Astrocyte (in vitro differentiated cells and primary cell): ENCODE measurements around the gene SSBP2. TPM values are rescaled to one million over a fixed set of nuclear protein-coding genes. Genes with fewer than 3 reads are reported as not detected.

Experiments
- DNase-seq: peaks from one replicate; pipeline ENCODE4 v3.0.0-alpha.2; 2010; ENCODE audit warnings: low read depth
- FAIRE-seq: peaks from 2 replicates; lab custom pipeline; 2011; peaks lifted over from hg19 to GRCh38; lab: Jason Lieb, UNC
- H2AFZ ChIP-seq: 2 replicates; pipeline ENCODE4 v1.6.0; 2012; ENCODE audit warnings: low read depth, low read length, inconsistent platforms
- H3K27ac ChIP-seq: 2 replicates; pipeline ENCODE4 v1.5.1; 2011; ENCODE audit warnings: low read depth, low read length, inconsistent platforms
- H3K27me3 ChIP-seq: 2 replicates; pipeline ENCODE4 v1.6.0; 2011; ENCODE audit warnings: low read length, inconsistent platforms; ENCODE audit not compliant: insufficient read depth
- H3K36me3 ChIP-seq: 2 replicates; pipeline ENCODE4 v1.5.1; 2011; ENCODE audit warnings: low read length, inconsistent platforms; ENCODE audit not compliant: insufficient read depth
- H3K4me1 ChIP-seq: 2 replicates; pipeline ENCODE4 v1.5.1; 2011; ENCODE audit warnings: low read length, inconsistent platforms; ENCODE audit not compliant: insufficient read depth
- H3K4me2 ChIP-seq: 2 replicates; pipeline ENCODE4 v1.6.0; 2012; ENCODE audit warnings: low read length, inconsistent platforms
- H3K4me3 ChIP-seq: 2 replicates; pipeline ENCODE4 v1.5.1; 2011; ENCODE audit warnings: low read depth, mild to moderate bottlenecking, low read length, inconsistent platforms; ENCODE audit not compliant: insufficient read depth
- H3K79me2 ChIP-seq: 2 replicates; pipeline ENCODE4 v1.6.0; 2012; ENCODE audit warnings: mild to moderate bottlenecking, low read length, inconsistent platforms; ENCODE audit not compliant: insufficient read depth
- H3K9ac ChIP-seq: 2 replicates; pipeline ENCODE4 v1.6.0; 2012; ENCODE audit warnings: mild to moderate bottlenecking, low read length, inconsistent platforms
- H3K9me3 ChIP-seq: 2 replicates; pipeline ENCODE4 v1.5.1; 2012; ENCODE audit warnings: low read depth, mild to moderate bottlenecking, low read length, inconsistent platforms; ENCODE audit not compliant: insufficient read depth
- H4K20me1 ChIP-seq: 2 replicates; pipeline ENCODE4 v1.6.0; 2012; ENCODE audit warnings: low read length, inconsistent platforms; ENCODE audit not compliant: insufficient read depth
- H3K27ac Mint-ChIP-seq: one replicate; pipeline ENCODE4 v1.8.0; 2021; ENCODE audit warnings: mild to moderate bottlenecking, mixed read lengths; ENCODE audit not compliant: unreplicated experiment
- H3K27me3 Mint-ChIP-seq: one replicate; pipeline ENCODE4 v1.8.0; 2021; ENCODE audit warnings: low read depth, mixed read lengths; ENCODE audit not compliant: unreplicated experiment
- H3K36me3 Mint-ChIP-seq: one replicate; pipeline ENCODE4 v1.8.0; 2021; ENCODE audit warnings: low read depth, mixed read lengths; ENCODE audit not compliant: unreplicated experiment
- H3K4me1 Mint-ChIP-seq: one replicate; pipeline ENCODE4 v1.8.0; 2021; ENCODE audit warnings: low read depth, mixed read lengths; ENCODE audit not compliant: unreplicated experiment
- H3K4me3 Mint-ChIP-seq: one replicate; pipeline ENCODE4 v1.8.0; 2021; ENCODE audit warnings: mild to moderate bottlenecking, moderate library complexity, mixed read lengths; ENCODE audit not compliant: unreplicated experiment
- H3K9me3 Mint-ChIP-seq: one replicate; pipeline ENCODE4 v1.8.0; 2021; ENCODE audit warnings: mild to moderate bottlenecking, mixed read lengths; ENCODE audit not compliant: unreplicated experiment
- EZH2 ChIP-seq: IDR thresholded peaks from 2 replicates; pipeline ENCODE4 v1.6.1; 2012; ENCODE audit warnings: mild to moderate bottlenecking, low read length, inconsistent platforms; ENCODE audit not compliant: insufficient read depth
- total RNA-seq: library from RNA; stranded (reverse); gene quantifications from 2 replicates; pipeline ENCODE4 v1.2.1, GENCODE V29; 2021
- TF ChIP-seq, protein P1 (sequence below): IDR thresholded peaks from 2 replicates; pipeline ENCODE4 v1.5.1; 2011; ENCODE audit warnings: low read depth, mild to moderate bottlenecking, inconsistent platforms, low read length, moderate library complexity; ENCODE audit not compliant: insufficient read depth

SSBP2 gene
- total RNA-seq, 1 donor from 2014 or later = 59.8 TPM

DNA sequence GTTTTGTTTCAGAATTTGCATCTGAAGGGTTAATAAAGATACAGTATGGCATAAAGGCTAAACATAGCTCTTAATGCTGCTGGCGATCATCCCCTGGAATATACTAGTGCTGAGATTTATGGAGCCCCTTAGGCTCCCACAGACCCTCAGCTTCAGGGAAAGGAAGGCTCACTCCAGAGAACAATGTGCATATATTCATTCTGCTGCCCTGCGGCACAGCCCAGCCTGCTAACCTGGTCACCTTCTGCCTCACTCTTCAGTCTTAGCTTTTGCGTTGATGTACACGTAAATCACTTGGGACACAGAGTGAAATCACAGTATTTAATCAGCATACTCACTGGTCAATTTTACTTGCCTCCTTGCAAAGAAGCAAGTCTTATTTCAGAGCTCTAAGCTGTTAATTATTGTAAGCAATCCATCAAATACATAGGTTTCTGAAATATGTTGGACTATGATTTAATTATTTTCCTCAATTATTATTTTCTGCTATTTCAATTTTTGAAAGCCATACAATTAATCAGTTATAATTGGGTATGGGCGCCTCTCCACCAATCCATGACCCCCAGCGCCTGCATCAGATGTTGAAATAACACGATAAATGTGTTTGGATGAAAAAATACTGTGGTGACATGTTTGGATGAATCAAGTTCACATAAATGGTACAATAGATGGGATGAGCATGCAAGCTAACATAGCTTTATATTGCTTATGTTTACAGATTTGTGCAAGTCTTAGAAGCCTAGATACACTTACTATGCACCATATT lies 345.6 kb downstream of the SSBP2 start:
- H2AFZ ChIP-seq = no peak overlapping the region
- H3K4me2 ChIP-seq = no peak overlapping the region
- no peak overlapping the region for H3K27ac ChIP-seq
- FAIRE-seq (no peak), DNase-seq (no peak)
- Mint-ChIP-seq H3K9me3 (no peaks in the 10 kb centered on the region), H3K27me3 (no peaks in the 10 kb centered on the region), H3K36me3 (no peaks in the 10 kb centered on the region), H3K4me3 (no peak overlapping the region), H3K27ac (no peak overlapping the region), H3K4me1 (no peaks in the 10 kb centered on the region)
- H3K79me2 ChIP-seq = no peaks in the 10 kb centered on the region
- H4K20me1 ChIP-seq = no peaks in the 10 kb centered on the region
- H3K9ac ChIP-seq = no peak overlapping the region
- H3K4me3 ChIP-seq = no peak overlapping the region
- H3K4me1 ChIP-seq = no peaks in the 10 kb centered on the region
- TF ChIP-seq, protein P1, sequence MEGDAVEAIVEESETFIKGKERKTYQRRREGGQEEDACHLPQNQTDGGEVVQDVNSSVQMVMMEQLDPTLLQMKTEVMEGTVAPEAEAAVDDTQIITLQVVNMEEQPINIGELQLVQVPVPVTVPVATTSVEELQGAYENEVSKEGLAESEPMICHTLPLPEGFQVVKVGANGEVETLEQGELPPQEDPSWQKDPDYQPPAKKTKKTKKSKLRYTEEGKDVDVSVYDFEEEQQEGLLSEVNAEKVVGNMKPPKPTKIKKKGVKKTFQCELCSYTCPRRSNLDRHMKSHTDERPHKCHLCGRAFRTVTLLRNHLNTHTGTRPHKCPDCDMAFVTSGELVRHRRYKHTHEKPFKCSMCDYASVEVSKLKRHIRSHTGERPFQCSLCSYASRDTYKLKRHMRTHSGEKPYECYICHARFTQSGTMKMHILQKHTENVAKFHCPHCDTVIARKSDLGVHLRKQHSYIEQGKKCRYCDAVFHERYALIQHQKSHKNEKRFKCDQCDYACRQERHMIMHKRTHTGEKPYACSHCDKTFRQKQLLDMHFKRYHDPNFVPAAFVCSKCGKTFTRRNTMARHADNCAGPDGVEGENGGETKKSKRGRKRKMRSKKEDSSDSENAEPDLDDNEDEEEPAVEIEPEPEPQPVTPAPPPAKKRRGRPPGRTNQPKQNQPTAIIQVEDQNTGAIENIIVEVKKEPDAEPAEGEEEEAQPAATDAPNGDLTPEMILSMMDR = no peak
- TF ChIP-seq EZH2 = no peak
- no peaks in the 10 kb centered on the region for H3K9me3 ChIP-seq
- no peaks in the 10 kb centered on the region for H3K27me3 ChIP-seq
- no peaks in the 10 kb centered on the region for H3K36me3 ChIP-seq

DNA sequence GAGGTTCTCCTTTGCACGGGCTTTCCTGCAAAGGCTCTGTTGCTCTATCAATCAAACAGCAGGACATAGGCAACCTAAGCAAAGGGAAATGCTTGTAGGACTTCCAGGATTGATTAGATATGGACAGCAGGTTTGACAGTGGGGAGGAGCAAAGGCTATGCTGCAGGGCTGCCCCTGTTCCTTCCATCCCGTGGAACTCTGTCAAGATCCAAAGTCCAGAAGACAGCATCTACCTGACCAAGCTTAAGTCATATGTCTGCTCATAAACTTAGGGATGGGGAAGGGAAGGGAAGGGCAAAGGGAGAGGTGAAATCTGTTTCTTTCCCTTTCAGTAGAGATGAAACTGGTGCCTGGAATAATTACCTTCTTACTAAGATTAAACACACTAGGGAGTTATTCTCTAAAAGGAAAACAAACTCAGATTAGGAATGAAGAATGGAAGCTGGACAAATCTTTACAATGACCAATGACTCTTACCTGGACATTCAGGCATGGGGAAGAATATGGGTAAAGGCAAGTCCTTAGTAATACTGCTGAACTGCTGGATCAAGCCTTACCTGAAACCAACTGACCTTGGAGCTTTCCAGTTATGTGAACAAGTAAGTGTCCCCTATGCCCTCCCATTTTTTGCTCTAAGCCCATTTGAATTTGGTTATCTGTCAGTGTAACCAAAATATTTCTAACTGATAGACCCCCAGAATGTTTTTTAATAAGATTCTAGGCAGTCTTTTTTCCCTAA lies 348.5 kb downstream of the SSBP2 start:
- Histone ChIP-seq H3K9me3 (no peaks in the 10 kb centered on the region), H4K20me1 (no peaks in the 10 kb centered on the region), H3K27ac (no peak overlapping the region), H2AFZ (no peak overlapping the region), H3K27me3 (no peaks in the 10 kb centered on the region), H3K4me2 (no peak overlapping the region), H3K4me3 (no peak overlapping the region), H3K36me3 (no peaks in the 10 kb centered on the region), H3K79me2 (no peaks in the 10 kb centered on the region), H3K4me1 (no peaks in the 10 kb centered on the region), H3K9ac (no peak overlapping the region)
- H3K27ac Mint-ChIP-seq = no peak overlapping the region
- TF ChIP-seq, protein P1 = no peak
- H3K4me1 Mint-ChIP-seq = no peaks in the 10 kb centered on the region
- FAIRE-seq (no peak), DNase-seq (no peak)
- no peak overlapping the region for H3K4me3 Mint-ChIP-seq
- no peaks in the 10 kb centered on the region for H3K9me3 Mint-ChIP-seq
- H3K36me3 Mint-ChIP-seq = no peaks in the 10 kb centered on the region
- H3K27me3 Mint-ChIP-seq = no peaks in the 10 kb centered on the region

DNA sequence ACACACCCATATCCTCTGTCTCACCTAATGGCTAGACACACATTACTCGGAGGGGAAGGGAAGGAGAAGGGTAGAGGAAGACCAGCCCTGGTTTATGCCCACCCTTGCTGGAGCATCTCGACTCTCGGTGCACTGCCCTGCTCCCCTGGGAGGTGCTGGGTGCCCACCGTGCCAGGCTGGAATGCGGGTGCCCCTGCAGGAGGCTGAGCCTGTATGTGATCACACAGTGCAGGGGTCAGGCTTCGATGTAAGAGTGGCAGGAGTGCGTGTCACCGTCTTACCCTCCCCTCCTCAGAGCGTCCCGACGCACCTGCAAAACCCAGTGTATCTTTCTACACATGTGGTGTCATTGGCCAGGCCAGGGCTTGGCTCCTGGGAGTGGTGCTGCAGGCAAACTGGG lies 349.6 kb downstream of the SSBP2 start:
- H3K79me2 ChIP-seq = no peaks in the 10 kb centered on the region
- no peaks in the 10 kb centered on the region for H3K9me3 ChIP-seq
- Mint-ChIP-seq H3K27ac (no peak overlapping the region), H3K4me1 (no peaks in the 10 kb centered on the region), H3K36me3 (no peaks in the 10 kb centered on the region), H3K9me3 (no peaks in the 10 kb centered on the region), H3K27me3 (no peaks in the 10 kb centered on the region), H3K4me3 (no peak overlapping the region)
- no peaks in the 10 kb centered on the region for H3K36me3 ChIP-seq
- DNase-seq = no peak
- no peak overlapping the region for H3K4me3 ChIP-seq
- H2AFZ ChIP-seq = no peak overlapping the region
- no peak for TF ChIP-seq EZH2
- TF ChIP-seq, protein P1 = no peak
- no peaks in the 10 kb centered on the region for H4K20me1 ChIP-seq
- no peaks in the 10 kb centered on the region for H3K4me1 ChIP-seq
- no peak for FAIRE-seq
- H3K9ac ChIP-seq = no peak overlapping the region
- H3K27me3 ChIP-seq = no peaks in the 10 kb centered on the region
- no peak overlapping the region for H3K27ac ChIP-seq
- H3K4me2 ChIP-seq = no peak overlapping the region
